Measurements from ENCODE around the gene ATAD3A.

DNA sequence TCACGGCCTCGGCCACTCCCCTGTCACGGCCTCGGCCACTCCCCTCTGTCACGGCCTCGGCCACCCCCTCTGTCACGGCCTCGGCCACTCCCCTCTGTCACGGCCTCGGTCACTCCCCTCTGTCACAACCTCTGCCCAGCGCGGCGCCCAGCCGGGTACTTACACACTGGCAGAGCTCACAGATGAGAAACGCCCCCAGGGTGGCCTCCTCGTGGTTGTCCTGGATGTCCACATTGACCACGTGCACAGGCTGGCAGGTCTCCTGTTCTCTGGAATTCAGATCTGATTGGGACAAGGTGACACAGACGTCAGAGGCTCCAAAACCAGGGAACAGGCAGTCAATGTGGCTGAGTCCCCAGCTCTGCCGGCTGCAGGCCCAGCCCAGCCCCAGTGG, 31.7 kb downstream of the ATAD3A start:
- TF ChIP-seq CTCF (conservative IDR thresholded peaks at IDR 0.05 in 1 of 2, IDR thresholded peaks at IDR 0.05 in 1 of 2; ENCODE audit: low read depth in 1 of 2, low read length in 2 of 2) (no peak), EZH2 (IDR thresholded peaks at IDR 0.05; ENCODE audit: low read length, missing control alignments) (no peak)

All from fibroblast of lung (primary cell).